Epithelial cell of esophagus (primary cell): ENCODE data around the gene TMEM117.

ENCODE experiments used
- DNase-seq: peaks from one replicate; pipeline ENCODE4 v3.0.0; 2010; ENCODE audit warnings: low read depth
- H3K4me3 ChIP-seq: 2 replicates; pipeline ENCODE4 v1.5.1; 2011; ENCODE audit warnings: mild to moderate bottlenecking, low read length, control low read depth
- CTCF ChIP-seq: IDR thresholded peaks from 2 replicates; pipeline ENCODE4 v1.5.1; 2011; ENCODE audit warnings: low read depth, mild to moderate bottlenecking, low read length, control low read depth, inconsistent platforms; ENCODE audit not compliant: insufficient read depth; ENCODE audit errors: missing control alignments

The TMEM117 gene

GRCh38 chr12:43896496-43896895 lies 60.6 kb downstream of the TMEM117 start:
- no peak for DNase-seq
- TF ChIP-seq CTCF: no peak

GRCh38 chr12:43898474-43898873 lies 62.6 kb downstream of the TMEM117 start:
- no peak for TF ChIP-seq CTCF

More at GRCh38 chr12:43896496-43896895, 60.6 kb downstream of the TMEM117 start:
- H3K4me3 ChIP-seq: no peak overlapping the region

GRCh38 chr12:43899574-43899973 lies 63.7 kb downstream of the TMEM117 start:
- no peak for TF ChIP-seq CTCF
- no peak overlapping the region for H3K4me3 ChIP-seq
- no peak for DNase-seq

More at GRCh38 chr12:43898474-43898873, 62.6 kb downstream of the TMEM117 start:
- H3K4me3 ChIP-seq: no peak overlapping the region
- no peak for DNase-seq

GRCh38 chr12:43903686-43904085 lies 67.8 kb downstream of the TMEM117 start:
- TF ChIP-seq CTCF: no peak
- no peak for DNase-seq
- no peak overlapping the region for H3K4me3 ChIP-seq

- DNase-seq: no peak
- TF ChIP-seq CTCF: no peak
- no peak overlapping the region for H3K4me3 ChIP-seq
Observed at GRCh38 chr12:43912859-43913258, 77.0 kb downstream of the TMEM117 start.

GRCh38 chr12:43914391-43914790 lies 78.5 kb downstream of the TMEM117 start:
- DNase-seq: no peak
- TF ChIP-seq CTCF: no peak
- no peak overlapping the region for H3K4me3 ChIP-seq

GRCh38 chr12:43914923-43915468 lies 79.1 kb downstream of the TMEM117 start:
- no peak for DNase-seq
- TF ChIP-seq CTCF: no peak
- no peak overlapping the region for H3K4me3 ChIP-seq
